ENCODE results near the gene TMEM244.

Gene TMEM244

DNA sequence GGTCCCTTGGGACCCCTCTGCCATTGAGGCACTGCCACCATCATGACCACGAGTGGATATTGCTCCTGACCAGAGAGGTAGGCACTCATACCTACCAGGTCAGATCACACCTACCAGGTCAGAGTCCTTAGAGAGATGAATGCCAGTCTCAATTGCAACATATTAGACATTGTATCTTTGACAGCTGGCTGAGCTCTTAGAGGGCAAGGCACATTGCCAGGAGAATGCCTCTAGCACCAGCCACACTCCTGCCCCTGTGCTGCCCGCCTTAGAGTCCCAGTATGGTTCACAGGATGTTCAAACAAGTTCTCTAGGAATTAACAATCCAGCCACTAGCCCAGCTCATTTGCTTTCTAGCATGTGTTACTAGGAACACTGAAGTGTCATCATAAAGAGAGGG, 65.9 kb downstream of the TMEM244 start:
- no peak overlapping the region for H3K4me3 ChIP-seq (ENCODE audit: low read depth, low read length)
- TF ChIP-seq, protein P1, sequence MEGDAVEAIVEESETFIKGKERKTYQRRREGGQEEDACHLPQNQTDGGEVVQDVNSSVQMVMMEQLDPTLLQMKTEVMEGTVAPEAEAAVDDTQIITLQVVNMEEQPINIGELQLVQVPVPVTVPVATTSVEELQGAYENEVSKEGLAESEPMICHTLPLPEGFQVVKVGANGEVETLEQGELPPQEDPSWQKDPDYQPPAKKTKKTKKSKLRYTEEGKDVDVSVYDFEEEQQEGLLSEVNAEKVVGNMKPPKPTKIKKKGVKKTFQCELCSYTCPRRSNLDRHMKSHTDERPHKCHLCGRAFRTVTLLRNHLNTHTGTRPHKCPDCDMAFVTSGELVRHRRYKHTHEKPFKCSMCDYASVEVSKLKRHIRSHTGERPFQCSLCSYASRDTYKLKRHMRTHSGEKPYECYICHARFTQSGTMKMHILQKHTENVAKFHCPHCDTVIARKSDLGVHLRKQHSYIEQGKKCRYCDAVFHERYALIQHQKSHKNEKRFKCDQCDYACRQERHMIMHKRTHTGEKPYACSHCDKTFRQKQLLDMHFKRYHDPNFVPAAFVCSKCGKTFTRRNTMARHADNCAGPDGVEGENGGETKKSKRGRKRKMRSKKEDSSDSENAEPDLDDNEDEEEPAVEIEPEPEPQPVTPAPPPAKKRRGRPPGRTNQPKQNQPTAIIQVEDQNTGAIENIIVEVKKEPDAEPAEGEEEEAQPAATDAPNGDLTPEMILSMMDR (IDR thresholded peaks at IDR 0.05; ENCODE audit: borderline replicate concordance, insufficient read depth, low read depth, low read length) = no peak

DNA sequence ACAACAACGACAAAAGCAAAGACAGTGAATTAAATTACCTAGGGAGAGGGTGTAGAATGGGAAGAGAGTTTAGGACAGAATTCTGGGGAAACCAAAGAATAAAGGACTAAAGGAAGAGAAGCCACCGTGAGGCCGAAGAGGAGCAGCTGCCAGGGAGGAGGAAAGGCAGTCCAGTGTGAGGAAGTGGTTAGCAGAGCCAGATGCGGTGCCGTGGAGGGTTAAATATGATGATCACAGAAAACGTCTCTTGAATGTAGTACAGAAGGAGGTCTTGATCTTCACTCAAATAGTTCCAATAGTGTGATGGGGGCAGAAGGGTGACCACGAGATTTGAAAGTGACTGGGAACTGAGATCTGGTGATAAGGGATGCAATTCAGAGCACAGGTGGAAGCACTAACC, 67.7 kb downstream of the TMEM244 start:
- H3K4me3 ChIP-seq (ENCODE audit: low read depth, low read length) = no peak overlapping the region
- TF ChIP-seq, protein P1 (IDR thresholded peaks at IDR 0.05; ENCODE audit: borderline replicate concordance, insufficient read depth, low read depth, low read length) = no peak

DNA sequence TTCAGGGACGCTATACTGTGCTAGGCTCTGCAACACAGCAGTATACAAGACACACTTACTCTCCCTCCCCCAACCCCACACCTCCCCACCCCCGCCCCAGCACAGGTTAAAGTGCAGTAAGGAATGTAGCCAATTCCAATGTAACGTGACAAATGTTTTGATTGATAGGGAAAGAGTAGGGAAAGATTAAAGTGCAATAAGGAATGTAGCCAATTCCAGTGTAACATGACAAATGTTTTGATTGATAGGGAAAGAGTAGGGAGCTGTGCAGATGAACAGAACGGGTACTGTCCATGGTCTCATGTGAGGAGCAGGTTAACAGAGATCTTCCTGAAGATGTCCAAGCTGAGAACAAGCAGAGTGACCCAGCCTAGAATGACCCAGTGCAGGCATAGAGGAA, 69.1 kb downstream of the TMEM244 start:
- no peak overlapping the region for H3K4me3 ChIP-seq (ENCODE audit: low read depth, low read length)
- TF ChIP-seq, protein P1 (IDR thresholded peaks at IDR 0.05; ENCODE audit: borderline replicate concordance, insufficient read depth, low read depth, low read length) = no peak

DNA sequence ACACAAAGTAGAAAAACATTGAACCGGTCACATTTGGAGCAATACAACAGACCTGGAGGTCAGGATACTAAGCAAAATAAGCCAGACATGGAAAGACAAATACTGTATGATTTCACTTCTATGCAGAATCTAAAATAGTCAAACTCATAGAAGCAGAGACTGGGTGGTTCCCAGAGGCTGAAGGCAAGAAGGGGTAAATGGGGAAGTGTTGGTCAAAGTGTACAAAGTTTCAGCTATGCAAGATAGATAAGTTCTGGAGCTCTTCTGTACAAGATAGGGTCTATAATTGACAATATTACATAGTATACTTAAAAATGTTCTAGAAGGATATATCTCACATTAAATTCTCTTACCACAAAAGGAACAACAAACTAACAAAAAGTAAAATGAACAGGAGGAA, 70.3 kb downstream of the TMEM244 start:
- TF ChIP-seq, protein P1 (IDR thresholded peaks at IDR 0.05; ENCODE audit: borderline replicate concordance, insufficient read depth, low read depth, low read length) = no peak

DNA sequence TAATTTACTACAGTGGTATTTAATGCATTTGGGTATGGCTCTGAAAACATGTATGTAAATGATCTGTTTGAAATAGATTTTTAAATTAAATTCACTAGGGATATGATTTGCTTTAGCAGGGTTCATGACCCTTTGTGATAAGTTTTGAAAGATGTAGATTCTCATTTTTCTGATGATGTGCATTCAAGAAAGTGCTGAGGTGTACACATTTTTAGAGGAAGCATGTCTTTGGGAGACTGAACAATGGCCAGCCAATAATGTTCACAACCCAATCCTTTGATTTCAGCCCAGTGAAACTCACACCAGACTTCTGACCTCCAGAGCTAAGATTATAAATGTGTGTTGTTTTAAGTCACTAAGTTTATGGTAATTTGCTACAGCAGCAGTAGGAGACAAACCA, 71.1 kb downstream of the TMEM244 start:
- TF ChIP-seq, protein P1 (IDR thresholded peaks at IDR 0.05; ENCODE audit: borderline replicate concordance, insufficient read depth, low read depth, low read length) = no peak

More for the DNA sequence above, 70.3 kb downstream of the TMEM244 start:
- H3K4me3 ChIP-seq (ENCODE audit: low read depth, low read length) = no peak overlapping the region

DNA sequence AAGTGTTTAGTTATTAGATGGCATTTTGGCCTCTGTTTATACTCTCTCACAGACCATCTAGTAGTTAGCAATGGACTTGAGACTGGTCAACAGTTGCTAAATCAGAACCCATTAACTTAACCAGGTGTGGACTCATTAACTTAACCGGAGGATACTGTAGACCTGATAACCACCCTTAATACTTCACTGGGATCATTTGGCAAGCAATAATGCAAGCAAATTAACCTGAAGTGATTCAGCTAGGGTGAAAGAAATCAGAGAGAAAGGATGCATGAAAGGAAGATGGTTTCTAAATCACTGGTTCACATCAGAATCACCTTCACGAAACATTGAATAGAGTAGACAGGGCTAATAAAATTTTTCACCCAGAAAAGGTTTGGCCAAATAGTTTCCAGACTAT, 73.3 kb downstream of the TMEM244 start:
- no peak overlapping the region for H3K4me3 ChIP-seq (ENCODE audit: low read depth, low read length)
- TF ChIP-seq, protein P1 (IDR thresholded peaks at IDR 0.05; ENCODE audit: borderline replicate concordance, insufficient read depth, low read depth, low read length) = no peak

More for the DNA sequence above, 71.1 kb downstream of the TMEM244 start:
- no peak overlapping the region for H3K4me3 ChIP-seq (ENCODE audit: low read depth, low read length)

DNA sequence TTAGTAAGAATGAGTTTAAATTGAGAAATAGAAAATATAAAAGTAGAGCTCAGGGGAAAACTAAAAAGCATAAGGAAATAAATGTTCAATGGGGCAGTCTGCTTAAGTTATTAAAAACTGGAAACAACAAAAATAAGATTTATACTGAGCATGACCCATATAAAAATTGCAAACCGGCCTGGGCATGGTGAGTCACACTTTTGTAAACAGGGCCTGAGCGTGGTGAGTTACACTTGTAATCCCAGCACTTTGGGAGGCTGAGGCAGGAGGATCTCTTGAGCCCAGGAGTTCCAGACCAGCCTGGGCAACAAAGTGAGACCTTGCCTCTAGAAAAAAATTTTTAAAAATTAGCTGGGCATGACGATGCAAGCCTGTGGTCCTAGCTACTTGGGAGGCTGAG, 74.6 kb downstream of the TMEM244 start:
- TF ChIP-seq, protein P1 (IDR thresholded peaks at IDR 0.05; ENCODE audit: borderline replicate concordance, insufficient read depth, low read depth, low read length) = no peak
- no peak overlapping the region for H3K4me3 ChIP-seq (ENCODE audit: low read depth, low read length)
